ENCODE data around the gene ARPC2. TPM values are rescaled to one million over a fixed set of nuclear protein-coding genes. Genes with fewer than 3 reads are reported as not detected.

The ARPC2 gene
- total RNA-seq, 1 donor from 2014 or later, result 737 TPM

DNA sequence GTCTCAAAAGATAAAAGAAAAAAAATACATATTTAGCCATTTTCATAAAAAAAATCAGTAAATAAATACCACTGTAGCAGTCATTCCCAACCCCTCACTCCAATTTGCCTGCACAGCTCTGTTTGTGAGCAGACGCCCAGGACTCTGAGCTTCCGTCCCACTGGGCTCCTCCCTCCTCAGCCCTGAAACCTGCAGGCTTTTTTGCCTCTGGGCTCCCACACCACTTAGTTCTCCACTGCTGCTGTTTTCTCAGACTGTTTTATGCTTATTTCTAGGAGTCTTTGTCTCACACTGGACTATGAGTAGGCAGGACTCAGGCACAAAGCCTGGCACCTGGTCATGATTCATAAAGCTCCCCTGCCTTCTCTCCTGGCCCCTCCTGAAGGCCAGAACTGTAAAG, 44.1 kb upstream of the ARPC2 start:
- DNase-seq, result no peak
- Mint-ChIP-seq H3K27me3 (peaks cover 8% of the 10 kb centered on the region), H3K27ac (no peak overlapping the region), H3K4me3 (no peak overlapping the region), H3K36me3 (ENCODE audit: low read depth) (no peaks in the 10 kb centered on the region), H3K9me3 (no peaks in the 10 kb centered on the region), H3K4me1 (peaks cover 9% of the 10 kb centered on the region)
- ChIA-PET POLR2A (no interaction called here), CTCF (interaction anchor here (0.7 kb wide), 1 partner anchor 63 kb away, joined by 3 read pairs; no protein-coding TSS in a partner anchor)
- intact Hi-C loops (cut with micrococcal nuclease), result no loop called here
- no peak for ATAC-seq (ENCODE audit: low read depth)
- TF ChIP-seq, protein P1, sequence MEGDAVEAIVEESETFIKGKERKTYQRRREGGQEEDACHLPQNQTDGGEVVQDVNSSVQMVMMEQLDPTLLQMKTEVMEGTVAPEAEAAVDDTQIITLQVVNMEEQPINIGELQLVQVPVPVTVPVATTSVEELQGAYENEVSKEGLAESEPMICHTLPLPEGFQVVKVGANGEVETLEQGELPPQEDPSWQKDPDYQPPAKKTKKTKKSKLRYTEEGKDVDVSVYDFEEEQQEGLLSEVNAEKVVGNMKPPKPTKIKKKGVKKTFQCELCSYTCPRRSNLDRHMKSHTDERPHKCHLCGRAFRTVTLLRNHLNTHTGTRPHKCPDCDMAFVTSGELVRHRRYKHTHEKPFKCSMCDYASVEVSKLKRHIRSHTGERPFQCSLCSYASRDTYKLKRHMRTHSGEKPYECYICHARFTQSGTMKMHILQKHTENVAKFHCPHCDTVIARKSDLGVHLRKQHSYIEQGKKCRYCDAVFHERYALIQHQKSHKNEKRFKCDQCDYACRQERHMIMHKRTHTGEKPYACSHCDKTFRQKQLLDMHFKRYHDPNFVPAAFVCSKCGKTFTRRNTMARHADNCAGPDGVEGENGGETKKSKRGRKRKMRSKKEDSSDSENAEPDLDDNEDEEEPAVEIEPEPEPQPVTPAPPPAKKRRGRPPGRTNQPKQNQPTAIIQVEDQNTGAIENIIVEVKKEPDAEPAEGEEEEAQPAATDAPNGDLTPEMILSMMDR (IDR thresholded peaks at IDR 0.05), result no peak

DNA sequence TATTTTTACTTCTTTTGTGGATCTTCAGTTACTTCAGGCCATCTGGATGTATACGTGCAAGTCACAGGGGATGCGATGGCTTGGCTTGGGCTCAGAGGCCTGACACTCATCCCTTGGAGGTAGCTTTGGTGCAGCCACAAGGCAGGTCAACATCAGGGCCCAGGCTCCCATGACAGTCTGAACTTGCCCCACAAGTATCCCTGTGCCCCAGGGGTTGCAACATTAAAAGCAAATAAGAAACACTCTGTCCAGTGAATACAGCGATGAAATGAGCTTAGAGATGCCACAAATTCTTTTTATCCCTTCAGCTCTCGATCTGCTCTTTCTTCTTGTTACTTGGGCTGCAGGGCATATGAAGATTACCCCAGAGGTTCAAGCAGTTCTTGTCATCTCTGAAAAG, 37.2 kb upstream of the ARPC2 start:
- no peaks in the 10 kb centered on the region for H3K4me1 Mint-ChIP-seq
- ChIA-PET POLR2A (no interaction called here), CTCF (interaction anchor here (1.2 kb wide), 1 partner anchor 93 kb away, joined by 3 read pairs; no protein-coding TSS in a partner anchor)
- TF ChIP-seq, protein P1 (IDR thresholded peaks at IDR 0.05), result no peak
- H3K36me3 Mint-ChIP-seq (ENCODE audit: low read depth), result no peaks in the 10 kb centered on the region
- no peak overlapping the region for H3K4me3 Mint-ChIP-seq
- no peak overlapping the region for H3K27ac Mint-ChIP-seq
- DNase-seq (no peak), ATAC-seq (ENCODE audit: low read depth) (no peak)
- H3K9me3 Mint-ChIP-seq, result no peaks in the 10 kb centered on the region
- intact Hi-C loops (cut with micrococcal nuclease), result no loop called here
- H3K27me3 Mint-ChIP-seq, result peaks cover 10% of the 10 kb centered on the region

DNA sequence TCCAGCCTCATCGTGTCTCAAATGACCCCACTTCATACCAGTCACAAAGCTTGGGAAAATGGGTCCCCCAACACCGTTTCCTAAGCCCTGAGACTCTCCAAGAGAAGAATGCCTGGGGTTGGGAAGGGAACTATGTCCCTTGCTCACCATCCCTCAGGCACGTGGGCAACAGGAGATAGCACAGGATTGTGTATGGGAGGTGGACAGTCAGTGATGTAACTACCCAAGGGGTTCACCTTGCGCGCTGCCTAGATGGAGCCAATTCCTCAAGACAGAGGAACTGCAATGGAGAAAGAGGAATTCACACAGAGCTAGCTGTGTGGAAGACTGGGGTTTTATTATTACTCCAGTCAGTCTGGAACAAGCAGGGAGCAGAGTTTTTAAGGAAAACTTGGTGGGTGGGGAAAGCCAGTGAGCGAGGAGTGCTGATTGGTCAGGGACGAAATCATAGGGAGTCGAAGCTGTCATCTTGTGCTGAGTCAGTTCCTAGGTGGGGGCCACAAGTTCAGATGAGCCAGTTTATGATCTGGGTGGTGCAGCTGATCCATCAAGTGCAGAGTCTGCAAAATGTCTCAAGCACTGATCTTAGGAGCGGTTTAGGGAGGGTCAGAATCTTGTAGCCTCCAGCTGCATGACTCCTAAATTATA, 36.4 kb upstream of the ARPC2 start:
- ATAC-seq (ENCODE audit: low read depth) (no peak), DNase-seq (no peak)
- ChIA-PET POLR2A (no interaction called here), CTCF (interaction anchor here (1.2 kb wide), 1 partner anchor 93 kb away, joined by 3 read pairs; no protein-coding TSS in a partner anchor)
- Mint-ChIP-seq H3K27ac (no peak overlapping the region), H3K4me1 (no peaks in the 10 kb centered on the region), H3K27me3 (peaks cover 10% of the 10 kb centered on the region), H3K36me3 (ENCODE audit: low read depth) (no peaks in the 10 kb centered on the region), H3K4me3 (no peak overlapping the region), H3K9me3 (no peaks in the 10 kb centered on the region)
- TF ChIP-seq, protein P1 (IDR thresholded peaks at IDR 0.05), result no peak
- intact Hi-C loops (cut with micrococcal nuclease), result no loop called here

DNA sequence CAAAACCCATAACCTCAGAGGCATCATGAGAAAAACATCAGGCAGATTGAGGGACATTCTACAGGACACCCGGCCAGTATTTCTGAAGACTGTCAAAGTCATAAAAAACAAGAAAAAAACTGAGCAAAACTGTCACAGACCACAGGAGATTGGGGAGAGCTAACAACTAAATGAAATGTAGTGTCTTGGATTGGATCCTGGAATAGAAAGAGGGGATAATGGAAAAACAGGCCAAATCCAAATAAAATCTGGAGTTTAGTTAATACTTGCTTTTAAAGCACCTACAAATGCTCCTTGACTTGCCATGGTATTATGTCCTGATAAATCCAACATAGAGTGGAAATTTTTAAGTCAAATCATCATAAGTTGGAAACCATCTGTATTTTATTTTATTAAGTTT, 32.7 kb upstream of the ARPC2 start:
- ATAC-seq (ENCODE audit: low read depth) (no peak), DNase-seq (no peak)
- intact Hi-C loops (cut with micrococcal nuclease), result no loop called here
- no peaks in the 10 kb centered on the region for H3K36me3 Mint-ChIP-seq (ENCODE audit: low read depth)
- no peaks in the 10 kb centered on the region for H3K9me3 Mint-ChIP-seq
- POLR2A ChIA-PET, result interaction anchor here (1.5 kb wide), 1 partner anchor 32 kb away, joined by 4 read pairs; no protein-coding TSS in a partner anchor
- TF ChIP-seq, protein P1 (IDR thresholded peaks at IDR 0.05), result no peak
- no peak overlapping the region for H3K4me3 Mint-ChIP-seq
- CTCF ChIA-PET, result interaction anchor here (2.3 kb wide), 1 partner anchor 73 kb away, joined by 12 read pairs; no protein-coding TSS in a partner anchor
- H3K27ac Mint-ChIP-seq, result no peak overlapping the region
- H3K27me3 Mint-ChIP-seq, result peaks cover 5% of the 10 kb centered on the region
- peaks cover 7% of the 10 kb centered on the region for H3K4me1 Mint-ChIP-seq

DNA sequence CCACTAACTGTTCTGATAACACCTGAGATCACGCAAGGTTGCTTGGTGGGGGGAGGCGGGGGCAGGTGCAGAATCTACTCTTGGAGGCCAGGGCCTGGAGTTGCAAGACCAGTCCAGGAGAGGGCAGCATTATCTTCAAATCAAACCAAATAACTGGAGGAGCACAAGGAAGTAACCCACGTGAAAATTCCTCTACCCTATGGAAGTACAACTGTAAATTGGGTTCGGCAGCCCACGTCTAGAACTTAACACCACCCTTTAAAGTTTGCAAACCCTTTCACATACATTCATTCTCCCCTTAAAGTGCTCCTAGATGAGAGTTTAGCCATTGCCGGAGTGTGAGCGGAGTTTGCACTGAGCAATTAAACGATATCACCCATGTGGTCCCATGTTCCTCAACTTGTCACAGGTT, 30.6 kb upstream of the ARPC2 start:
- CTCF ChIA-PET, result interaction anchor here (1.0 to 1.1 kb wide), 2 partner anchors 8 to 43 kb away, joined by 3 to 4 read pairs; no protein-coding TSS in a partner anchor
- H3K4me1 Mint-ChIP-seq, result peaks cover 7% of the 10 kb centered on the region
- H3K4me3 Mint-ChIP-seq, result no peak overlapping the region
- DNase-seq (peak; percentile 43), ATAC-seq (ENCODE audit: low read depth) (peak; percentile 99)
- POLR2A ChIA-PET, result no interaction called here
- no peaks in the 10 kb centered on the region for H3K9me3 Mint-ChIP-seq
- intact Hi-C loops (cut with micrococcal nuclease), result loop anchor here (1.0 to 5.0 kb wide), 10 partner anchors 31 to 462 kb away; partner anchors contain the start of genes AAMP, ARPC2, CATIP and PNKD
- TF ChIP-seq, protein P1 (IDR thresholded peaks at IDR 0.05), result peak; percentile 3
- peaks cover 1% of the 10 kb centered on the region for H3K27me3 Mint-ChIP-seq
- H3K27ac Mint-ChIP-seq, result no peak overlapping the region
- no peaks in the 10 kb centered on the region for H3K36me3 Mint-ChIP-seq (ENCODE audit: low read depth)
